Body of pancreas (tissue), 4 donors: Measurements from ENCODE around the gene IGSF6.

Source experiments
- POLR2A ChIP-seq, 3 donors: fragments of 450-650 bp; IDR thresholded peaks; one replicate each; pipeline ENCODE4 v1.6.1; 2016; ENCODE audit warnings: antibody characterized with exemption in 3 of 3, mild to moderate bottlenecking in 2 of 3
- TF ChIP-seq, protein P1 (sequence below), 7 experiments: fragments of 450-650 bp in 4 of 7; fragments of 200-600 bp in 3 of 7; sonication (generic) in 3 of 7; IDR thresholded peaks; one replicate each; pipeline ENCODE4 v1.5.1; 2016 to 2019; ENCODE audit warnings: antibody characterized with exemption in 7 of 7

DNA sequence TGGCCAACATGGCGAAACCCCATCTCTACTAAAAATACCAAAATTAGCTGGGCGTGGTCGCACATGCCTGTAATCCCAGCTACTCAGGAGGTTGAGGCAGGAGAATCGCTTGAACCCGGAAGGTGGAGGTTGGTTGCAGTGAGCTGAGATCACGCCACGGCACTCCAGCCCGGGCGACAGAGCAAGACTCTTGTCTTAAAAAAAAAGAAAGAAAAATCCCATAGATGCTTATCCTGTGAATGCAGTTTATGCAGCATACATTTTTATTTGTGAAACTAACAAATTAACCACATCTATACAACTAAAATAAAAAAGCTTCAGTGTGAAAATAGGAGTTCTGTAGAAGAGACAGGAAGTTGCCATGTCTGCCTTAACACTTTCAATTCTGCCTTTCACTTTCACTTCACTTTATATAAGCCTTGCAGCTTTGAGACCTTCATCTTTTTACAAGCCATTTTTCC is 7.1 kb downstream of the IGSF6 start:
- TF ChIP-seq, protein P1, sequence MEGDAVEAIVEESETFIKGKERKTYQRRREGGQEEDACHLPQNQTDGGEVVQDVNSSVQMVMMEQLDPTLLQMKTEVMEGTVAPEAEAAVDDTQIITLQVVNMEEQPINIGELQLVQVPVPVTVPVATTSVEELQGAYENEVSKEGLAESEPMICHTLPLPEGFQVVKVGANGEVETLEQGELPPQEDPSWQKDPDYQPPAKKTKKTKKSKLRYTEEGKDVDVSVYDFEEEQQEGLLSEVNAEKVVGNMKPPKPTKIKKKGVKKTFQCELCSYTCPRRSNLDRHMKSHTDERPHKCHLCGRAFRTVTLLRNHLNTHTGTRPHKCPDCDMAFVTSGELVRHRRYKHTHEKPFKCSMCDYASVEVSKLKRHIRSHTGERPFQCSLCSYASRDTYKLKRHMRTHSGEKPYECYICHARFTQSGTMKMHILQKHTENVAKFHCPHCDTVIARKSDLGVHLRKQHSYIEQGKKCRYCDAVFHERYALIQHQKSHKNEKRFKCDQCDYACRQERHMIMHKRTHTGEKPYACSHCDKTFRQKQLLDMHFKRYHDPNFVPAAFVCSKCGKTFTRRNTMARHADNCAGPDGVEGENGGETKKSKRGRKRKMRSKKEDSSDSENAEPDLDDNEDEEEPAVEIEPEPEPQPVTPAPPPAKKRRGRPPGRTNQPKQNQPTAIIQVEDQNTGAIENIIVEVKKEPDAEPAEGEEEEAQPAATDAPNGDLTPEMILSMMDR (IDR thresholded peaks at IDR 0.05), result no peak
- TF ChIP-seq POLR2A (IDR thresholded peaks at IDR 0.05), result no peak
